H9 (cell line): ENCODE results near the gene PTK7. TPM values are rescaled to one million over a fixed set of nuclear protein-coding genes. Genes with fewer than 3 reads are reported as not detected.

Source experiments
- DNase-seq: peaks from one replicate; pipeline ENCODE4 v3.0.0-alpha.2; 2017
- H2AFZ ChIP-seq: one replicate; pipeline ENCODE4 v1.6.1; 2013; ENCODE audit warnings: mild to moderate bottlenecking, low read length, control low read depth, moderate library complexity
- H2AK5ac ChIP-seq: 2 replicates; pipeline ENCODE4 v1.6.1; 2013; ENCODE audit warnings: low read length, control low read depth, mixed read lengths; ENCODE audit not compliant: insufficient read length
- H2BK120ac ChIP-seq: one replicate; pipeline ENCODE4 v1.6.1; 2013; ENCODE audit warnings: low read depth, mild to moderate bottlenecking, low read length, control low read depth, inconsistent platforms; ENCODE audit not compliant: poor library complexity, severe bottlenecking
- H2BK12ac ChIP-seq: 2 replicates; pipeline ENCODE4 v1.6.1; 2013; ENCODE audit warnings: low read length, control low read depth, mixed read lengths, low read depth; ENCODE audit not compliant: insufficient read length
- H2BK15ac ChIP-seq: 2 replicates; pipeline ENCODE4 v1.6.1; 2013; ENCODE audit warnings: low read depth, low read length, control low read depth
- H2BK20ac ChIP-seq: one replicate; pipeline ENCODE4 v1.6.1; 2013; ENCODE audit warnings: low read depth, mild to moderate bottlenecking, low read length, control low read depth, inconsistent platforms; ENCODE audit not compliant: poor library complexity, severe bottlenecking
- H2BK5ac ChIP-seq: 2 replicates; pipeline ENCODE4 v1.6.1; 2013; ENCODE audit warnings: low read length, control low read depth, mixed read lengths; ENCODE audit not compliant: insufficient read length
- H3K14ac ChIP-seq: 2 replicates; pipeline ENCODE4 v1.6.1; 2013; ENCODE audit warnings: low read length, control low read depth; ENCODE audit not compliant: insufficient read depth
- H3K18ac ChIP-seq: 2 replicates; pipeline ENCODE4 v1.6.1; 2013; ENCODE audit warnings: low read depth, mild to moderate bottlenecking, mixed read lengths, low read length, control low read depth; ENCODE audit not compliant: insufficient read length
- H3K23ac ChIP-seq: 2 replicates; pipeline ENCODE4 v1.6.1; 2013; ENCODE audit warnings: low read length, control low read depth, mixed read lengths, low read depth; ENCODE audit not compliant: insufficient read length
- H3K23me2 ChIP-seq: 2 replicates; pipeline ENCODE4 v1.6.1; 2013; ENCODE audit warnings: low read depth, mild to moderate bottlenecking, mixed read lengths, low read length, control low read depth; ENCODE audit not compliant: insufficient read length, poor library complexity, severe bottlenecking
- H3K27ac ChIP-seq: 2 replicates; pipeline ENCODE4 v1.5.1; 2013; ENCODE audit warnings: low read length, control low read depth, mixed read lengths, low read depth; ENCODE audit not compliant: insufficient read length
- H3K27me3 ChIP-seq: 2 replicates; pipeline ENCODE4 v1.6.1; 2013; ENCODE audit warnings: low read length, control low read depth, inconsistent platforms; ENCODE audit not compliant: insufficient read depth
- H3K4ac ChIP-seq: 2 replicates; pipeline ENCODE4 v1.6.1; 2013; ENCODE audit warnings: low read depth, mild to moderate bottlenecking, control low read depth, inconsistent platforms, low read length, moderate library complexity
- H3K4me1 ChIP-seq: 2 replicates; pipeline ENCODE4 v1.6.1; 2013; ENCODE audit warnings: low read length, control low read depth, inconsistent platforms; ENCODE audit not compliant: insufficient read depth
- H3K4me2 ChIP-seq: 2 replicates; pipeline ENCODE4 v1.6.1; 2013; ENCODE audit warnings: low read length, control low read depth, mixed read lengths; ENCODE audit not compliant: insufficient read length, insufficient read depth
- H3K56ac ChIP-seq: 2 replicates; pipeline ENCODE4 v1.6.1; 2013; ENCODE audit warnings: low read depth, mild to moderate bottlenecking, mixed read lengths, low read length, control low read depth; ENCODE audit not compliant: insufficient read length
- H3K79me1 ChIP-seq: 2 replicates; pipeline ENCODE4 v1.6.1; 2013; ENCODE audit warnings: low read depth, mild to moderate bottlenecking, moderate library complexity, low read length, control low read depth, inconsistent platforms; ENCODE audit not compliant: insufficient read depth, poor library complexity, severe bottlenecking
- H3K79me2 ChIP-seq: 2 replicates; pipeline ENCODE4 v1.6.1; 2013; ENCODE audit warnings: low read length, control low read depth, inconsistent platforms; ENCODE audit not compliant: insufficient read depth
- H3K9ac ChIP-seq: 2 replicates; pipeline ENCODE4 v1.6.1; 2013; ENCODE audit warnings: low read length, control low read depth, mixed read lengths; ENCODE audit not compliant: insufficient read length; ENCODE audit errors: extremely low read depth
- H3K9me3 ChIP-seq: one replicate; pipeline ENCODE4 v1.6.1; 2013; ENCODE audit warnings: low read depth, low read length, inconsistent platforms; ENCODE audit not compliant: control insufficient read depth
- H3T11ph ChIP-seq: one replicate; pipeline ENCODE4 v1.6.1; 2013; ENCODE audit warnings: mild to moderate bottlenecking, low read length, control low read depth, inconsistent platforms
- H4K20me1 ChIP-seq: one replicate; pipeline ENCODE4 v1.6.1; 2013; ENCODE audit not compliant: control insufficient read depth, insufficient read length, insufficient read depth
- H4K5ac ChIP-seq: 2 replicates; pipeline ENCODE4 v1.6.1; 2013; ENCODE audit warnings: low read depth, mild to moderate bottlenecking, mixed read lengths, low read length, control low read depth; ENCODE audit not compliant: insufficient read length
- H4K8ac ChIP-seq: replicated peaks from 2 replicates; pipeline ENCODE4 v1.6.1; 2013; ENCODE audit warnings: low read length, control low read depth, mixed read lengths, low read depth; ENCODE audit not compliant: insufficient read length
- H4K91ac ChIP-seq: 2 replicates; pipeline ENCODE4 v1.6.1; 2013; ENCODE audit warnings: low read depth, mild to moderate bottlenecking, moderate library complexity, mixed read lengths, low read length, control low read depth; ENCODE audit not compliant: insufficient read length
- H3K27ac Mint-ChIP-seq, 3 experiments: 2 replicates in 2 of 3; 3 replicates in 1 of 3; pipeline ENCODE4 v1.8.0; 2020 to 2021; ENCODE audit warnings: mixed read lengths in 3 of 3, mild to moderate bottlenecking in 1 of 3, moderate library complexity in 1 of 3
- H3K27me3 Mint-ChIP-seq: 2 replicates; pipeline ENCODE4 v1.8.0; 2021; ENCODE audit warnings: low read depth, mild to moderate bottlenecking, moderate library complexity, mixed read lengths
- H3K36me3 Mint-ChIP-seq, 3 experiments: 2 replicates in 2 of 3; 3 replicates in 1 of 3; pipeline ENCODE4 v1.8.0; 2020 to 2021; ENCODE audit warnings: low read depth in 3 of 3, mixed read lengths in 3 of 3; ENCODE audit not compliant: insufficient read depth in 1 of 3
- H3K4me1 Mint-ChIP-seq, 2 experiments: 2 replicates each; pipeline ENCODE4 v1.8.0; 2020; ENCODE audit warnings: mixed read lengths in 2 of 2
- H3K4me3 Mint-ChIP-seq, 2 experiments: 2 replicates in 1 of 2; 3 replicates in 1 of 2; pipeline ENCODE4 v1.8.0; 2020 to 2021; ENCODE audit warnings: mild to moderate bottlenecking in 2 of 2, mixed read lengths in 2 of 2, moderate library complexity in 1 of 2
- H3K9me3 Mint-ChIP-seq, 2 experiments: 2 replicates in 1 of 2; 3 replicates in 1 of 2; pipeline ENCODE4 v1.8.0; 2020; ENCODE audit warnings: mild to moderate bottlenecking in 2 of 2, mixed read lengths in 2 of 2, moderate library complexity in 1 of 2
- CTCF ChIP-seq: fragments of 200-600 bp; sonication (generic); conservative IDR thresholded peaks from 3 replicates; pipeline ENCODE4 v1.8.0; 2021; ENCODE audit warnings: antibody characterized with exemption, mild to moderate bottlenecking
- WGBS: extraction: QIAGEN DNeasy Blood & Tissue Kit; methylation state at CpG from one replicate; pipeline ENCODE4 v1.1.7; 2013; ENCODE audit warnings: missing lambda C conversion rate, low lambda C conversion rate, mixed read lengths; ENCODE audit not compliant: insufficient read length; ENCODE audit errors: extremely low coverage; 5-methylcytosine and 5-hydroxymethylcytosine counted together
- total RNA-seq: library from RNA; stranded (reverse); gene quantifications from 2 replicates; pipeline ENCODE4 v1.2.1, GENCODE V29; 2021

The PTK7 gene
- total RNA-seq, 1 experiment from 2014 or later = 128 TPM

- WGBS = no CpG with 5 or more reads among the region's 6 CpGs
- Histone ChIP-seq H3K27ac (no peak overlapping the region), H3K18ac (no peak overlapping the region), H3K4me1 (peaks cover 4% of the 10 kb centered on the region; the same call in 1 of the 2 replicates), H4K20me1 (no peaks in the 10 kb centered on the region), H3K56ac (no peak overlapping the region), H3K27me3 (no peaks in the 10 kb centered on the region), H2BK120ac (no peak overlapping the region), H3K4ac (no peak overlapping the region), H3K9ac (no peak overlapping the region), H3K14ac (no peak overlapping the region), H2BK12ac (no peak overlapping the region), H4K91ac (no peak overlapping the region), H2AFZ (no peak overlapping the region), H4K8ac (no peak overlapping the region), H3K79me1 (peaks cover 4% of the 10 kb centered on the region), H3K23ac (no peak overlapping the region), H3T11ph (no peak overlapping the region), H3K9me3 (no peaks in the 10 kb centered on the region), H2AK5ac (no peak overlapping the region), H3K4me2 (no peak overlapping the region), H2BK15ac (no peak overlapping the region), H3K79me2 (peaks cover 2% of the 10 kb centered on the region; the same call in 1 of the 2 replicates), H4K5ac (no peak overlapping the region), H2BK20ac (no peak overlapping the region), H3K23me2 (peaks cover 14% of the 10 kb centered on the region), H2BK5ac (no peak overlapping the region)
- peaks cover 38 to 59% (median 56%) of the 10 kb centered on the region in 3 experiments for H3K36me3 Mint-ChIP-seq
- H3K4me1 Mint-ChIP-seq = peaks cover 32 to 33% of the 10 kb centered on the region in 2 experiments
- DNase-seq = no peak
- H3K27me3 Mint-ChIP-seq = peaks cover 2% of the 10 kb centered on the region; the same call in 1 of the 2 replicates
- H3K4me3 Mint-ChIP-seq = no peak overlapping the region
- no peaks in the 10 kb centered on the region for H3K9me3 Mint-ChIP-seq
- TF ChIP-seq CTCF = no peak
- no peak overlapping the region; a peak in 1 of 7 replicates for H3K27ac Mint-ChIP-seq
Observed at GRCh38 chr6:43176423-43176786, 100.3 kb downstream of the PTK7 start.
